GM18867 (cell line): ENCODE measurements around the gene DUSP2.
"Not testable (repeated sequence)": the region's sequence is repeated elsewhere in the genome, so short reads cannot be mapped to it uniquely, and the experiment has no call there.

Source experiments
- ATAC-seq: cut with Tn5 transposase; IDR thresholded peaks from one replicate; pipeline ENCODE4 v1.9.1; 2021; ENCODE audit warnings: mild to moderate bottlenecking, moderate library complexity; ENCODE audit not compliant: unreplicated experiment

DUSP2 gene

DNA sequence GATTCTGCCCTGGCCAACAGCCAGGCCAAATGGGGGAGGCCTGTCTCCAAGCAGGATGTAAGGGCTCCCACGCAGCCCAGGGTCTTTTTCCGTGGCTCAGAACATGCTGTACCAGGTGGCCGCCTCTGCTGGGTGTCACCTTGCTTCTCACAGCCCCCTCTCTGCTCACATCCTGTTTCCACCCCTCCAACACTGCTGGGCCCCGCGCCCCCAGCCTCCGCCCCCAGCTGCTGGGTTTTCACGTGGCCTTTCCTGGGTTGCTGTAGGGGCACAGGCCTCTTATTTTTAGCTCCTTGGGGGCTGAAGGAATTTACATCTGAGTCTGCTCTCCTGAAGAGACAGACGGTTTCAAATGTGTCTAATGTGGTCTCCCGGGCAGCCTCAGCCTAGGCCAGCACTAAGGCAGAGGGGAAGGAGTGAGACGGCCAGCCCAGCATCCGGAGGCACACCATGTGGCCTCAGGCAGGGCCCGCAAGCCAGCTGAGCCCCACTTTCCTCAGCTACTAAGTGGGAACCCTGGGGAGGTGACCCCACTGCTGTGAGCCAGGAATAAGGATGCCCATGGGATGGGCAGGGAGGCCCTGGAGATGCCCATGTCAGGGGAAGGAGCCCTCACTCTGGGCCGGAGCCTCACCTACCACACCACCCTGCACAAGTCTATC is 18.7 kb upstream of the DUSP2 start:
- peak; percentile 60 for ATAC-seq

DNA sequence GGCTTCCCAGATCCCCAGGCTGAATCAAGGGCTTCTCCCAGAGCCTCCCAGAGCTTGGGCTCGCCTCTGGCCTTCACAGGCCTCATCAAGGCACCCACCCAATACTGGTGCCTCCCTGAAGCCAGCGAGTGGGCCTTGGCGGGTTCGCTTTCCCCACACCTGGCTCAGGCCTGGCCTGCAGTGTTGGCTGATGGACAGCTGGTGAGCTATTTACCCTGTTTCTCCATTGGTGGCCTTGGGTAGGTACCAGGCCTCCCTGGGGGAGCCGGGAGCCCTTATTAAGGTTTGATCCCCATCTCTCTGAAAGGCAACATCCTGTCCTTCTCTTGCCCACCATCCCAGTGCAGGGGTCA is 18.2 kb upstream of the DUSP2 start:
- no peak for ATAC-seq

DNA sequence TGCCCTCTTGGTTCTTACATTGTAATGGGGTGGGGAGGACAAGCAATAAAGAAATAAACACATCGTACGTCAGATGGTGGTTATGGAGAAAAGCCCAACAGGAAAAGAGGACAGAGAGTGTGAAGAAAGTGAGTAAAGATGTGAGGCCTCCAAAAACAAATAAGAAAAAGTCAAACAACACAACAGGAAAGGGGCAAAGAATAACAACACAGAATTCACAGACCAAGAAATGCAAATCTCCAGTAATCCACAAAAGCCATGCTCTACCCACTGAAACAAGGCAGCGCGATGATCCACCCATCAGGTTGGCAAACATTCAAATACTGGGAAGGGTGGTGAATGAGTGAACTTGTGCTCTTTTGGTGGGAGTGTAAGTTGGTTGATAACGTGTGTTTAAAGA is 16.7 kb upstream of the DUSP2 start:
- no peak for ATAC-seq

DNA sequence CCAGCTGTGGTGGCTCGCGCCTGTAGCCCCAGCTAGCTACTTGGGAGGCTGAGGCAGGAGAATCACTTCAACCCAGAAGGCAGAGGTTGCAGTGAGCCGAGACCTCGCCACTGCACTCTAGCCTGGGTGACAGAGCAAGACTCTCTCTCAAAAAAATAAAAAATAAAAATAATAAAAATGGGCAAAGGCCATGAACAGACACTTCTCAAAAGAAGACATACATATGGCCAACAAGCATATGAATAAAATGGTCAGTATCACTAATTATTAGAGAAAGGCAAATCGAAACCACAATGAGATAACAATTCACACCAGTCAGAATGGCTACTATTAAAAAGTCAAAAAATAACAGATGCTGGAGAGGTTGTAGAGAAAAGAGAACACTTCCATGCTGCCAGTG is 15.1 kb upstream of the DUSP2 start:
- ATAC-seq = not testable (repeated sequence)

DNA sequence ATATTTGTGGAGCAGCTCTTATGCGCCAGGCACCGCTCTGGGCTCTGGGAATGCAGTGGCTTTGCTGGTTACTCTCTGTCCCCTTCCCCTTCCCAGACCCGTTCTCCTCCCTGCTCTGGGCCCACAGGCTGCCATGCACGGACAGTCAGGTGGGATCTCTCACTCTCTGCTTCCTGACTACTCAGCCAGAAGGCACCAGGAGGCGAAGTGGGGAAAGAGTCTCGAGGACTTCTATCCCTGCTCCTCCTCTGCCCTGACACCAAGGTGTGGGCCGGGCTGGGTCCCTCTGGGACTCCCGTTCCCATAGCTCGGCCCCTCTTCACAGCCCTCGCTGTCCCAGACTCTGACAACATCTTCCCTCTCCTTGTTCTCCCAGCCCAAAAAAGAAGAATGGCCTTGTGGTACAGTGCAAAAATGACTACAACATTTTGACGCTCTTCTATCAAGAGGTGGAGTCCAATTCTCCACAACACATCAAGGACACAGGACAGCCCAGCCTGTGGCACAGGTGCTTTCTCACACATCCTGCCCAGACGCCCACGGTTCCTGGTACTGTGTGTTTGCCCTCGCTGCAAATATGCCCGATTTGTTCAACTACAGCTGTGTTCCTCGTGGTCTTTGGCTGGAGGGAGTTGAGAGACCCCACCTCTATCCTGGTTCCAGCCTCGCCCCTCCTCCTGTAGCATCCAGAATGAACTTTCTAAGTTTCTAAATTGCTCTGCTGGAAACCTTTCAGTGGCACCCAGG is 14.0 kb upstream of the DUSP2 start:
- no peak for ATAC-seq

DNA sequence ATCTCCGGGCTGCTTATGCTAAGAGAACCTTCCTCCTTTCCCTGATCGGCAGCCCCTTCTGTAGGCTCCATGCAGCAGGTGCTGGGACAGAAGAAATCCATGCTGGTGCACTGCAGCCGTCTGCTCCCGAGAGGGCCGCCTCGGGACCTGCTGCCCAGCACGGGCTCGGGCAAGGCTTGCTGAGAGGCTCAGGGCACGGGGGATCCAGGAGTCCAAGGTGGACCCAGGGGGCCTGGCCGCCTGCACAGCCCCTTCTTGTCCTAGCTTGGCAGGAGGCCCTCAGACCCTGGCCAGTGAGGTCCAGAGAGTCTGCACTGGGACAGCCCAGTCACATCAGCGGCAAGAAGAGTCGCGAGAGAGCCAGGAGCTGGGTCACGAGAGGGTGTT is 13.3 kb upstream of the DUSP2 start:
- ATAC-seq = no peak

DNA sequence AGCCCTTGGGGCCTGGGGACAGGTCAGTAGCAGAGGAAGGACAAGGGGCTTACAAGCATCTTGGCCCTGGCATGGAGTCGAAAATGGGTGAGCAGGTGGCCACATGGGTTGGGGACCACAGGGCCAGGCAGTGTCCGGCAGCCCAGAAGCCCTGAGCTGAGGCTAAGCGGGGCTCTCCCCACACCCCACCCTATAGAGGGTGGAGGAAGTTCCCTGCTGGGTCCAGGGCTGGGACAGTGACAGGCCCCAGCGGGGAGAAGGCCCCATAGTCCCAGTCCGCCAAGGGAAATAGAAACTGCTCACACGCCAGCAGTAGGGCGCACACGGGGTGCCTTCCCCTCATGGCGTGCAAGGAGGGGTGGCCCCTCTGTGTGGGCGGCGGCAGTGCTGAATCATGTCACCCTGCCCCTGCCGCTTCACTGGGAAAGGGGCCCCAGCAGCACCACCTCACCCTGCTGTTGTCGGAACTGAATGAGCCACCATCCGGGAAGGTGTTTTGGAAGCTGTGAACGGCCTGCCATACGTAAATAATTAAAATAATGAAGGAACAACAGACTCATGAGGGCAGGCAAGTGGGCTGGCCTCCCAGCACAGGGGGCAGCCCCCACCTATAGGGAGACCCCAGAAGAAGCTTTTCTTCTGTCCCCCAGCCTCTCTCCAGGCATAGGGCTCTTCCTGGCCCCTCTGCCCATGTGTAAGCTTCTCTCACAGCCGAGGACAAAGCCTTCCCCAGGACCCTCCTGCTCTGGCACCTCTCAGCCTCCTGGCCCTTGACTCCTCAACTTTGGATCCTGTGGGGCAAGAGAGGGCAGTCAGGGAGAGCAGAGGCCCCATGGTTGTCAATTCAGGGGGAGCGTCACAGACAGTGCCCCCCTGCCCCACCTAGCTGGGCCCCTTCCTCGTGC is 12.7 kb upstream of the DUSP2 start:
- ATAC-seq = peak; percentile 64

DNA sequence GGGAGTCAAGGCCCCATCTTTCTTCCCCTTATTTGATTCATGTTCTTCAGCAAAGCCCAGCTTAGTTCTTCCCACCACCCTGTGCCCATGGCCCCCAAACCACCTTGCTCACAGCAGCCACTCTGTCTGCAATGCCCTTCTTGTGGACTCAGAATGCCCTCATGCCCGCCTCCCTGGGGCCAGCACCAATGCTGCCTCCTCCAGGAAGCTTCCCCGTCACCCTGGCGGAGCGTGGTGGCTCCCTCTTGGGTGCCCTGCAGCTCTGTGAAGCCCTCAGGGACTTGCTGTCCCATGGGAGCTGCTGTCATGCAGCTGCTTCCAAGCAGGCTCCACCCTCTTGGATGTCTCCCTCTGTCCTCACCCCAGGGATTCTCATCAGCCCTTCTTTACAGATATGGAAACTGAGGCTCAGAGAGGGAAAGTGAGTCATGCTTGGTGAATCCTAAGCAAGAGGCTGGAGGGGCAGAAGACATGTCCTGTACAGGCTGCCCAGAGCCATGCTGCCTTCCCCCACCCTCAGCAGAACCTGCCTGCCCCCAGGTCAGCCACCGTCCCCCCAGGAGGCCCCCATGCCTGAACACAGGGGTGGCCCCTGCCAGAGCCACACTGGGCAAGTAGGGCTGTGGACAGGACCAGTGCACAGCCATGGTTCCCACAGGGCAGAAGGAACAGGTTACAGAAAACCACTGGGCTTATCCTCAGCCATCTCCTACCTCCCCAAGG is 11.8 kb upstream of the DUSP2 start:
- peak; percentile 11 for ATAC-seq

DNA sequence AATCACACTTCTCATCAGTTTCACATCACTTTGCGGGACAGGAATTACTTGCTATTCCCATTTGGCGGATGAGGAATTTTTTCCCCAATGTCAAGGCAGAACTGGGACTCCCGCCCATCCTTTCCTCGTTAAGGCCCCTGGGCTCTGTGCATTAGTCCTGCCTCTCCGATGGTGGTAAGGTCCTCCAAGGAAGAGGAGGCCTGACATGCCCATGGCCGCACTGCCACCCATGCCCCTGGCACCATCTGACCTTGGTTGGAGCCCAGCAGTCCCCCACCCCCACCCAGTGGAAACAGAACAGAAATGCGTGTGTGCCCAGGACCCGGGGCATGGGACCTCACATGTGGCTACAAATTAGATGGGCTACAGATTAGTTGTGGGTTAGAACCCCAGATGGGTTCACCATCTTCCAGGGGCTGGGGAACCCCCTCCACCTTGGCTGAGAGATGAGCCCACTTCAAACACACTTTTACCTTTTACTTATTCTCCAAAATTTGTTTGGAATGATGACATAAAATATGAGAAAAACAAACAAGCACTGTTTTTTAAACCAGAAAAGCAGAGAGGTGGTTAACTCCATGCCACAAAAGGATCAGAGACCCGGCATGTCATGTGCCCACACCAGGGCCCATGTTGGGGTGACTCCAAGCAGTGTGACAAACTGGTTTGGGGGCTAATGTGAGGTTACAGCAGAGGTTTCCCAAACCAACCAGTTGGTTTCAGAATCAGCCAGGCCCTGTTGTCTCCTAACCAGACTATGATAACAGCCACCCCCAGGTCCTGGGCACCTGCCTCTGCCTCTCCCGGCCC is 11.0 kb upstream of the DUSP2 start:
- peak; percentile 25 for ATAC-seq

DNA sequence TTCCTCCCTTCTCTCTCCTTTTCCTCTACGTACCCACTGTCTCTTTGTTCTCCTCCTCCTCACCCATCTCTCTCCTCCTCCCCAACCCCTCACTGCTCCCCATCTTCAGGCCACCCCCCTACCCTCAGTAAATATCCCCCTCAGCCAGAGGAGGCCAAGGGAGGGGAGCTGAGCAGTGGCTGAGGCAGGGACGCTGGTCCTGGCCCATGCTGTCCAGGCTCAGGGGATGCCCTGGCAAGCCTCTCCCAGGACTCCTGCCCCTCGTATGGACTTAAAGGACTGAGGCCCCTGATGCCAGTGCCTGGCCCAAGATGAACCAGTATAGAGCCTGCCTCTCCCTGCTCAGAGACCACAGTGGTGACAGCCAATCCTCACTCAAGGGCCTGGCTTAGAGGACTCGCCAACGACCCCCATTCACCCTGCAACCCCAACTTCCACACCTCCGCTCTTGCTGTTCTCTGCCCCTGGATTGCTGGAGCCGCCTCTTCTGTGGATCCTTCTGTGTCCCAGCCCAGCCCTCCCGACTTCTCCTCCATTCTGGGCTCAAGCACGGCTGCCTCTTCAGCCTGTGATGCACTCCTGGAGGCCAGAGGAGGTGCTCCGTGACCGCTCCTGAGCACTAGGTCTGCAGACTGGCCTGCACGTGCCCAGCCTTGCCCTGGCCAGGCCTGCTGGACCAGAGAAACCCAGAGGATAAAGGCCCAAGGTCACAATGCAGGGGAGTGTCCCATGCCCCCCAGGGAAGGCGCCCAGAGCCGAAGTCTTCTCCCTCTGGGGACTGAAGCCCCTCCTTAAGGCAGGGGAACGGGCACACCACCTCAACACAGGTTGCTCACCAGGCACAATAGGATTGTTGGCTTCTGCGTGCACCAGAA is 9.5 kb upstream of the DUSP2 start:
- no peak for ATAC-seq

DNA sequence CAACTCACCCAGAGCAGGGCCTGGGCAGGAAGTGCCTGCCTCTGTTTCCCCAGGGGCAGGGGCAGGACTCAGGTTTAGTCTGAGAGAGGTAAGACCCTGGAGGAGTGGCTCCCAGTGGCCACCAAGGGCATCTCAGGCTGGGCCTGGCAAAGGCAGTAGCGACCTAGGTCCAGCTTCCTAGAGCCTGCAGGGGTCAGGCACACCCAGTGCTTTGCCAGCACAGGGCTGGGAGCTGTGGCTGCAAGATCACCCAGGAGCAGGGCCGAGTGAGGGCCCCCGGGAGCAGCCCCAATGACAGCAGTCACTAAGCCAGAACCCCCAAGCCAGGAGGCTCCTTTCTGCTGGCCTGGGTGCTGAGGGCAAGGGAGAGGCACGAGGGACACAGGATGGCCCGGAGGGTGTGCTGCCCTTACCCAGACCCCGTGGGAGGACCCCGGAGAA is 8.8 kb upstream of the DUSP2 start:
- no peak for ATAC-seq

DNA sequence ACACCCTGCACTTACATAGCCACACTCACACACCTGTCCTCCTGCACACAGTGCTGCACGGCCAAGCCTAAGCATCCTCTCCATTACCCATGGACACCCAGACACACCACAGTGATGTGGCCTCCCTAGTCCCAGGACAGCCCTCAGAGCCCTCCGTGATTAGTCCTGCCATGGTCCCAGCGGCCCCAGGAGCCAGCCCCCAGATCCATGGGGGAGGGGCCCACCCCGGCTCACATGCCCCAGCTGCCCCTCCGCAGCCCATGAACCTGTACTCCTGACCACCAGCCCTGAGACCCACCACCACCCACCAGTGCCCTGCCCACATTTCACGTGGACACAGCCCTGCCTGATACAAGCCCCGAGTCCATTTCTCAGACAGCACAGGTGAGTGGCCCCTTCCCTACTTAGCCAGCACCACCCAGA is 8.1 kb upstream of the DUSP2 start:
- no peak for ATAC-seq

DNA sequence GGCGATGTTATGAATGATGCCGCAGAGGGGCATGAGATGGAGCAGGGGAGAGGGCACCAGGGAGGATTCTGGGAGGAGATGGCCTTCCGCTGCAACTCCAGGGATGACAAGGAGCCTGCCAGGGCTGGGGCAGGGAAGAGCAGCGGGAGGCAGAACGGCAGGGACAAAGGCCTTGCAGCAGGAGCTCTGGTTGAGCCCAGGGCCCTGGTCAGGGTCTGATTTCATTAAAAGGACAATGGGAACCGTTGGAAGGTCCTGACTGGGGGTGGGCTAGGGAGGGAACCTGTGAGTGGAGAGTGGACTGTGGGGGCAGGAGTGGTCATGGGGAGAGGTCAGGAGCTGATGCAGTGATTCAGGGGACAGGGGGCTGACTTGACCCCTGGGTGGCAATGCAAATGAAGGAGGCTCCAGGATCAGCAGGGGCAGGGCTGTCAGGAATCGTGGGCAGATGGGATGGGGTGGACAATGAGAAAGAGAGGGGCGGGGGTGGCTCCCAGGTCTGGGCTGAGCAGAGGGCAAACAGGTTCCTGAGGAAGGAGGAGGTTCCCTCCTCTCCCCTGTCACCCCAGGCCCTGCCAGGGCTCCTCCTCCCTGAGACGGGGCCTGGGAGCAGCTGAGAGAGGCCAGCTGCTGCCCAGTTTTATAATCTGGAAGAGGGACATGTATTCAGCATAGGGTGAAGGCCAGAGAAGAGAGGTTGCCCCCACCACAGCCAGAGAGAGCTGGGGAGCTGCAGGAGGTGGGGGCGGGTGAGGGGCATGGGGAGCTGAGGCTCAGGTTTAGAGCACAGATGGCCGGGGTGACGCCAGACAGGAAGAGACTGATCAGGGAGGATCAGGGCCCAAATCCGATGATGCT is 7.3 kb upstream of the DUSP2 start:
- ATAC-seq = no peak

DNA sequence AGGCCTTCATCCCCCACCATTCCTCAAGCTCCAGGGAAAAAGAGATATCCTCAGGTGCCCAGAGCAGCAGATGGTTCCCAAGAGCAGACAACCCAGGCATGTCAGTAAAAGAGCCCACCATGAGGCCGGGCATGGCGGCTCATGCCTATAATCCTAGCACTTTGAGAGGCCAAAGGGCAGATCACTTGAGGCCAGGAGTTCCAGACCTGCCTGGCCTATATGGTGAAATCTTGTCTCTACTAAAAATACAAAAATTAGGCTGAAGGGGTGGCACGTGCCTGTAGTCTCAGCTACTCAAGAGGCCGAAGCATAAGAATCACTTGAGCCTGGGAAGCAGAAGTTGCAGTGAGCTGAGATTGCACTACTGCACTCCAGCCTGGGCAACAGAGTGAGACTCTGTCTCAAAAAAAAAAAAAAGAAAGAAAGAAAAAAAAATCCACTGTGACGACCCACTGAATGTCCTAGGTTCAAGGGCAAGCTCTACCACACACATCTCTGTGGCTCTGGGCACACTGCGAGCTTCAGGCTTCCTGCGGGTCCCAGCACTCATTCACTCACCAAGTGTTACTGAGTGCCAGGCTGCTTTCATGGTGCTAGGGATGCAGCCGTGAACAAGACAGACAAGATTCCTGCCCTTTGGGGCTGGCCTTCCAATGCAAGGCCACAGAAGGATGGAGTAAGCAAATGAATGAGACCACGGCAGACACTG is 6.5 kb upstream of the DUSP2 start:
- no peak for ATAC-seq

DNA sequence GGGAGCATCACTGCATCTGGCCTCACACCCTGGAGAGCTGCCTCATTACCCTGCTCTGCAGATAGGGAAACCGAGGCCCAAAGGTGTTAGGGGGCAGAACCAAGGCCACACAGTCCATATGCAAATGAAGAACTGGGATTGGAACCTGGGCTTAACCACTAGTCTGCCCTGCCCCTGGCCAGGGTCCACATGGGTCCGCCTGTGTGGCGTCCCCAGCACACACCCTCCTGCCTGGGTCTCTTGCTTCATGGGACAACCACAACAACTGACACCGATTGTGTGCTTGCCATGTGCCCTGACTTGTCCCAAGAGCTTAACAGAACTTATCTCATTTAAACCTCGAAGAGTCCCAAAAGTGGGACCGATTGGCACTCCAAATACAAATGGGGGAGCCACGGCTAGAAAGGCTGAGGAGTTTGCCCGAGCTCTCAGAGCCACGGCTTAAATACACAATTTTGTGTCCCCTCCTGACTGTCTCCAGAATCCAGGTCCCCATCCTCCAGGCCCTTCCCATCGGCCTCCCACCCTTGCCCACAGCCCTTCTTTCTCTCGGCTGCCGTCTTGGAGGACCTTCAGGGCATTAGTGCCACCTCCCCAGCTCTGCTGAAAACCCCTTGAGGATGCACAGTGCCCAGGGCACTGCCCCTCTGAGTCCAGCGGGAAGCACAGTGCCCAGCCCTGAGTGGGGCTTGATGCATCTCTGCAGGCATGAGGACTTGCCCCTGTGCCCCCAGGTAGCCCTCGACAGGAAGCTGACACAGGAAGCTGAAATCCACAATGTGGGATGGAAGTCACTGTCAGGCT is 5.8 kb upstream of the DUSP2 start:
- no peak for ATAC-seq

DNA sequence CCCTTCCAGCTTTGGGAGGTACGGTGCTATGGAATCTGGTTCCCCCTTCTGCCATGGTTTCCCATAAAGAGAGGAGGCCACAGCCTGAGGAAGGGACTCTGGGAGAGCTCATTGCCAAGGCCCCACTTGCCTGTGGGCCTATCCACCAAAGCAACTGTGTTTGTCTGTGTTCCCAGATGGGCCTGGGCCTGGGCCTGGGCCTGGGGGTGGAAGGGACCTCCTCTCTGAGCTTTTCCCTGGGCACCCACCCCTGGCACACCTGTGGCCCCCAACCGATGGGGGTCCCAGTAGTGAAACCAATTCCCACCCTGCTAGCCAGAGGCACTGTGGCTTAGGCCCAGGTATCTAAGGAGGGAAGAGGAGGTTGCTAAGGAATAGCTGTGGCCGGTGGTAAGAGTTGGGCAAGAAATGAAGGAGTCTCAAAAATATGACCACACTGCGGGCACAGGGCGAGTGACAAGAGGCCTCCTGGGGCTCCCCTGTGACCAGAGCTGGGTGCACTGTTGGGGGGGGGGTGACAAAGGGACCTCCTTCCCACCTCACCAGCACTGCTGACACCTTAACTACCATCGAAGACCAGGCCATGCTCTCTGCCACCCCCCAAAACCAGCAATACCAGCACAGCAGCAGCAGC is 4.9 kb upstream of the DUSP2 start:
- no peak for ATAC-seq
